GM21360 (cell line): ENCODE results near the gene IFNL3.
"Not testable (repeated sequence)": the region's sequence is repeated elsewhere in the genome, so short reads cannot be mapped to it uniquely, and the experiment has no call there.

ENCODE experiments used
- ATAC-seq: cut with Tn5 transposase; IDR thresholded peaks from one replicate; pipeline ENCODE4 v1.9.1; 2021; ENCODE audit warnings: mild to moderate bottlenecking, moderate library complexity; ENCODE audit not compliant: unreplicated experiment

Gene IFNL3

GRCh38 chr19:39244410-39245100 lies at the start of gene IFNL3:
Gene IFNL3, minus strand, starts transcription at chr19:39245006. Its CDS starts 39 bp downstream, at chr19:39244967.
- not testable (repeated sequence) for ATAC-seq

- no peak for ATAC-seq
Observed at GRCh38 chr19:39293394-39293793, 48.6 kb upstream of the IFNL3 start.

- ATAC-seq = no peak
Observed at GRCh38 chr19:39284032-39284431, 39.2 kb upstream of the IFNL3 start.

- no peak for ATAC-seq
Observed at GRCh38 chr19:39282021-39282420, 37.2 kb upstream of the IFNL3 start.

GRCh38 chr19:39277598-39277997 lies 32.8 kb upstream of the IFNL3 start:
- no peak for ATAC-seq

GRCh38 chr19:39276740-39277139 lies 31.9 kb upstream of the IFNL3 start:
- ATAC-seq = no peak

- ATAC-seq = no peak
Observed at GRCh38 chr19:39275578-39275977, 30.8 kb upstream of the IFNL3 start.

- ATAC-seq = not testable (repeated sequence)
Observed at GRCh38 chr19:39273859-39274258, 29.1 kb upstream of the IFNL3 start.

- ATAC-seq = no peak
Observed at GRCh38 chr19:39270036-39270871, 25.4 kb upstream of the IFNL3 start.

GRCh38 chr19:39269369-39269768 lies 24.6 kb upstream of the IFNL3 start:
- not testable (repeated sequence) for ATAC-seq

- ATAC-seq = not testable (repeated sequence)
Observed at GRCh38 chr19:39268531-39269223, 23.9 kb upstream of the IFNL3 start.

- not testable (repeated sequence) for ATAC-seq
Observed at GRCh38 chr19:39268085-39268484, 23.3 kb upstream of the IFNL3 start, which contains the start of gene IFNL2. Gene IFNL2, plus strand, starts transcription at chr19:39268396. Its CDS starts 173 bp downstream, at chr19:39268569.

- ATAC-seq = no peak
Observed at GRCh38 chr19:39265321-39265916, 20.6 kb upstream of the IFNL3 start.

GRCh38 chr19:39264306-39265290 lies 19.8 kb upstream of the IFNL3 start:
- no peak for ATAC-seq

GRCh38 chr19:39263912-39264305 lies 19.1 kb upstream of the IFNL3 start:
- ATAC-seq = no peak

GRCh38 chr19:39262496-39262895 lies 17.7 kb upstream of the IFNL3 start:
- ATAC-seq = no peak

GRCh38 chr19:39261704-39262103 lies 16.9 kb upstream of the IFNL3 start:
- no peak for ATAC-seq

- no peak for ATAC-seq
Observed at GRCh38 chr19:39257227-39257626, 12.4 kb upstream of the IFNL3 start.

GRCh38 chr19:39254531-39255345 lies 9.9 kb upstream of the IFNL3 start:
- no peak for ATAC-seq
